Measurements from ENCODE around the gene PDSS2. TPM values are rescaled to one million over a fixed set of nuclear protein-coding genes. Genes with fewer than 3 reads are reported as not detected.
"Not testable (repeated sequence)": the region's sequence is repeated elsewhere in the genome, so short reads cannot be mapped to it uniquely, and the experiment has no call there.

The PDSS2 gene
- total RNA-seq, 1 donor from 2014 or later: 19.7 TPM

DNA sequence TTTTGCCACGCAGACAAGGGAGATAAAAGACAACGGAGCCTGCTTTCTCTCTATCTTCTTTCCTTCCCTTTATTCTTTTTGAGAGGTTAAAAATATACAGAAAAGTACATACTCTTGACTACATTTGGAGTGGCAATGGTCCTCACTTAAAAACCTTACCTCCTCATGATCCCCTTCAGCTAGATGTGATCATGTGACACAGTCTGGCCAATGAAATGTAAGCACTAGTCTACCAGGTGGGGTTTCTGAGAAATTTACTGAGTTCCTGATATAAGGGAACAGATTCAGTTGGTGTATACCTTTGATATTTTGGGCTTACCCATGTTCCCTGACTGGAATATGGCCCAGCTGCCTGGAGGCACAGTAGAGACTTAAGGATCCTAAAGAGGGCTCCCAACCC, 178.6 kb downstream of the PDSS2 start:
- Histone ChIP-seq H3K27me3 (ENCODE audit: low read depth) (no peaks in the 10 kb centered on the region), H3K4me1 (peaks cover 1% of the 10 kb centered on the region), H3K9me3 (replicated peaks) (no peaks in the 10 kb centered on the region), H3K4me3 (no peak overlapping the region), H3K36me3 (no peaks in the 10 kb centered on the region), H3K27ac (replicated peaks) (no peak overlapping the region)
- no peak for TF ChIP-seq CTCF (IDR thresholded peaks at IDR 0.05; ENCODE audit: borderline replicate concordance)
- intact Hi-C loops (cut with micrococcal nuclease): no loop called here
- DNase-seq: no peak

- H3K36me3 ChIP-seq; DNase-seq; H3K27ac ChIP-seq (replicated peaks); H3K9me3 ChIP-seq (replicated peaks); intact Hi-C loops (cut with micrococcal nuclease); H3K27me3 ChIP-seq (ENCODE audit: low read depth); H3K4me1 ChIP-seq; H3K4me3 ChIP-seq: not testable (repeated sequence)
Observed at GRCh38 chr6:107280001-107280400, 179.4 kb downstream of the PDSS2 start.

DNA sequence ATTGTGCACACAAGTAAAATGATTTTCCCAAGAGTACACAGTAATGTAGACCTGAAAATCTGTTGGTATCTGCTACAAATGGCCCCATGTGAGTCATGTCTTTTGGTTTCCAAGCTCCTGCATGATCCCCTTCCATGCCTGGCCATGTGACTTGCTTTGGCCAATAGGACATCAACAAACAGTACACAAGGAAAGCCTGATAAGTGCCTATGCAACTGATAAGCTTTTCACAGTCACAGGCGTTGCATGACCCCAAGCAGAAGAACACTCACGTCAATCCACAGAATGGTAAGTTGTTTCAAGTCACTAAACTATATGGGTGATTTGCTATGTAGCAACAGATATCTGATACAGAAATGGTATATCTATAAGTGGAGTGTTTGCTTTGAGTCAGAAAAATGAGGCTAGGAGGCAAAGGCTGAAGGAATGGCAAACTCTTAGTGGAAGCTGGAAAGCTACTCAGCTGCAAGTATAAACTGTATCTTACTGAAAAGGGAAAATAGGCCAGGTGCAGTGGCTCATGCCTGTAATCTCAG, 184.0 kb downstream of the PDSS2 start:
- no peak for TF ChIP-seq CTCF (IDR thresholded peaks at IDR 0.05; ENCODE audit: borderline replicate concordance)
- H3K9me3 ChIP-seq (replicated peaks): no peaks in the 10 kb centered on the region
- no peak for DNase-seq
- no peaks in the 10 kb centered on the region for H3K36me3 ChIP-seq
- peaks cover 4% of the 10 kb centered on the region for H3K4me1 ChIP-seq
- no peak overlapping the region for H3K4me3 ChIP-seq
- H3K27ac ChIP-seq (replicated peaks): no peak overlapping the region
- H3K27me3 ChIP-seq (ENCODE audit: low read depth): no peaks in the 10 kb centered on the region
- intact Hi-C loops (cut with micrococcal nuclease): no loop called here

DNA sequence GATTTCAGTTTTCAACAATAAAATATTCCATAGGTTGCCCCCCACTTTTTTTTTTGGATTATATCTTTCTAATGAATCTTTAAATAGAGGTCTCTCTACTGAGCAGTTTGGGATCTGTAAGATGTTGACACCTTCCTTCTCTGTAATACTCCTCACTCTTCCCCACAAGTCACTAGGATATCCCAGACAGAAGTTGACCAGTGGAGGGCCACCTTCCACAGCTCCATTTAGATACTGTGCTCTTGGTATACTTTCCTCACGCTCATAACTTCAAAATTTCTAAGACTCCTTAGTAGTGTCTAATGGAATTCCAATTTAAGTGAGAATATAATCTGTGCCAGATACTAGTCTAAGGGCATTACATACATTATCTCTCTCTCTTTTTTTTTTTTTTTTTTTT, 185.1 kb downstream of the PDSS2 start:
- intact Hi-C loops (cut with micrococcal nuclease): no loop called here
- DNase-seq: no peak
- Histone ChIP-seq H3K27ac (replicated peaks) (no peak overlapping the region), H3K36me3 (no peaks in the 10 kb centered on the region), H3K27me3 (ENCODE audit: low read depth) (no peaks in the 10 kb centered on the region), H3K4me1 (peaks cover 4% of the 10 kb centered on the region), H3K4me3 (no peak overlapping the region), H3K9me3 (replicated peaks) (no peaks in the 10 kb centered on the region)
- TF ChIP-seq CTCF (IDR thresholded peaks at IDR 0.05; ENCODE audit: borderline replicate concordance): no peak

DNA sequence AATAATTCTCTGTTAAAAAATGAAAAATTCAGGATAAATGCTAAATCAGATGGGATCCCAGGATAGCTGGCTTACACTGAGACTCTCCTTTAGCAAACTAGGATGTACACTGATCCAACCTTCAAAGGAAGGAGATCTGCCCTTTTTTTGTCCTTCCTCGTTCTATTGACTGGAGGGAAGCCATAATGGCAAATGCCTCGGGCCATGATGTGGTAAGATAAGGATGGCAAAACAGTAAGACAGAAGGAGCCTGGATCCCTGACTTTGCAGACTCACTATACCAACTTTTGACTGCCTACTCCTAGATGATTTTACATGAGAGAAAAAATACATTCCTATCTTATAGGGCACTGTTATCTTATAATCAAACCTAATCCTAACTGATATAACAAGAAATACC, 187.1 kb downstream of the PDSS2 start:
- TF ChIP-seq CTCF (IDR thresholded peaks at IDR 0.05; ENCODE audit: borderline replicate concordance): no peak

DNA sequence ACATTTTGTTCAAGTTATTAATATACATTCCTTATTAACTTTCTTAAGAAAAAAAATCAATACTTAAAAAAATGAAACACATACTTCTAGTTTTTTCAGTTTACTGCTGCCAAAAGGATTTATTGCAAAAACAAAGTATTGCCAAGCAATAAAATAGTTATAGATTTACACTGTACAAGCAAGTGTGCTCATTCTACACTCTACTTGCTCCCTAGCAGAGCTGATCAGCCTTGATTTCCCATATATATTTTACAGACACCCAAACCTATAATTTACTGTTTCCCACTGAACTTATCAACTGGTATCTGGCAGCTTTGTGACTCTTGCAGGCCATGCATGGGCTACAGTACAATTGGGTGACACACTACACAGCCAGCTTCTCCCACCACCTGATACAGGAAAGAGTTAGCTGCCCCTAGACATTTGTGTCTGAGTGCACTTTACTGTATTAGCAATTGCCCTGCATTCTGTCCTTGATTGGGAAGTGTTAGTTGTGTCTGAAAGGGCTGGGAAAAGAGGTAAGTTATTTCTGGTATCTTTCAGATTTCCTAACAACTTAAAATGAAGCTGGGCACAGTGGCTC, 188.1 kb downstream of the PDSS2 start:
- TF ChIP-seq CTCF (IDR thresholded peaks at IDR 0.05; ENCODE audit: borderline replicate concordance): no peak
- no peak overlapping the region for H3K27ac ChIP-seq (replicated peaks)
- no peaks in the 10 kb centered on the region for H3K27me3 ChIP-seq (ENCODE audit: low read depth)
- H3K36me3 ChIP-seq: no peaks in the 10 kb centered on the region
- peaks cover 4% of the 10 kb centered on the region for H3K4me1 ChIP-seq
- no peak overlapping the region for H3K4me3 ChIP-seq
- intact Hi-C loops (cut with micrococcal nuclease): no loop called here
- no peak for DNase-seq
- no peaks in the 10 kb centered on the region for H3K9me3 ChIP-seq (replicated peaks)

More for the DNA sequence above, 187.1 kb downstream of the PDSS2 start:
- Histone ChIP-seq H3K9me3 (replicated peaks) (no peaks in the 10 kb centered on the region), H3K4me1 (peaks cover 4% of the 10 kb centered on the region), H3K4me3 (no peak overlapping the region), H3K27ac (replicated peaks) (no peak overlapping the region), H3K27me3 (ENCODE audit: low read depth) (no peaks in the 10 kb centered on the region), H3K36me3 (no peaks in the 10 kb centered on the region)
- DNase-seq: no peak
- intact Hi-C loops (cut with micrococcal nuclease): no loop called here
